GM18867 (cell line): Measurements from ENCODE around the gene BCAS1.

ENCODE experiments used
- ATAC-seq: cut with Tn5 transposase; IDR thresholded peaks from one replicate; pipeline ENCODE4 v1.9.1; 2021; ENCODE audit warnings: mild to moderate bottlenecking, moderate library complexity; ENCODE audit not compliant: unreplicated experiment

BCAS1 gene

GRCh38 chr20:54070187-54070987 is at the start of gene BCAS1:
Gene BCAS1 (minus strand): TSS chr20:54070594. CDS start chr20:54058718, 11,876 bp downstream.
- no peak for ATAC-seq

- ATAC-seq = no peak
Measured at GRCh38 chr20:54119744-54120143, 49.4 kb upstream of the BCAS1 start.

GRCh38 chr20:54118220-54119001 is 48.0 kb upstream of the BCAS1 start:
- ATAC-seq = no peak

- ATAC-seq = no peak
Measured at GRCh38 chr20:54116550-54117235, 46.3 kb upstream of the BCAS1 start.

GRCh38 chr20:54115172-54115854 is 44.9 kb upstream of the BCAS1 start:
- no peak for ATAC-seq

- ATAC-seq = no peak
Measured at GRCh38 chr20:54114109-54114508, 43.7 kb upstream of the BCAS1 start.

GRCh38 chr20:54113566-54113965 is 43.2 kb upstream of the BCAS1 start:
- ATAC-seq = no peak

GRCh38 chr20:54112221-54112884 is 42.0 kb upstream of the BCAS1 start:
- ATAC-seq = no peak

- ATAC-seq = no peak
Measured at GRCh38 chr20:54111460-54111859, 41.1 kb upstream of the BCAS1 start.

- ATAC-seq = no peak
Measured at GRCh38 chr20:54110457-54110856, 40.1 kb upstream of the BCAS1 start.

GRCh38 chr20:54110041-54110440 is 39.6 kb upstream of the BCAS1 start:
- ATAC-seq = no peak

- no peak for ATAC-seq
Measured at GRCh38 chr20:54108817-54109216, 38.4 kb upstream of the BCAS1 start.

- ATAC-seq = no peak
Measured at GRCh38 chr20:54108326-54108642, 37.9 kb upstream of the BCAS1 start.

GRCh38 chr20:54107600-54108325 is 37.4 kb upstream of the BCAS1 start:
- no peak for ATAC-seq

GRCh38 chr20:54107181-54107580 is 36.8 kb upstream of the BCAS1 start:
- no peak for ATAC-seq

- ATAC-seq = no peak
Measured at GRCh38 chr20:54106162-54106561, 35.8 kb upstream of the BCAS1 start.

GRCh38 chr20:54105653-54106052 is 35.3 kb upstream of the BCAS1 start:
- no peak for ATAC-seq

- ATAC-seq = no peak
Measured at GRCh38 chr20:54104781-54105180, 34.4 kb upstream of the BCAS1 start.

- no peak for ATAC-seq
Measured at GRCh38 chr20:54103762-54104600, 33.6 kb upstream of the BCAS1 start.
